Endothelial cell of umbilical vein (primary cell): Measurements from ENCODE around the gene NR2C1. TPM values are rescaled to one million over a fixed set of nuclear protein-coding genes. Genes with fewer than 3 reads are reported as not detected.

Source experiments
- BruUV-seq: library from RNA; stranded (reverse); fragments of 400-500 nt; replicated peaks from 2 replicates; lab custom pipeline; 2021; lab: Mats Ljungman, UMichigan
- CTCF ChIA-PET: fragments of 300-600, 350-600 bp; sonication (Branson Sonifier 250); formaldehyde crosslinking; loops from one replicate; lab custom pipeline; 2021; ENCODE audit warnings: antibody characterized with exemption, inconsistent platforms; lab: Charles Lee
- POLR2A ChIA-PET: fragments of 300-600, 350-600 bp; sonication (Branson Sonifier 250); formaldehyde crosslinking; loops from one replicate; lab custom pipeline; 2021; ENCODE audit warnings: antibody characterized with exemption, inconsistent platforms; lab: Charles Lee
- DNase-seq: peaks from one replicate; pipeline ENCODE4 v3.0.0-alpha.2; 2011; ENCODE audit warnings: low read depth, low spot score
- FAIRE-seq: peaks from 2 replicates; lab custom pipeline; 2011; peaks lifted over from hg19 to GRCh38; lab: Jason Lieb, UNC
- H2AFZ ChIP-seq: 2 replicates; pipeline ENCODE4 v1.6.0; 2012; ENCODE audit warnings: low read depth, low read length, control low read depth, inconsistent platforms
- H3K27ac ChIP-seq: 2 replicates; pipeline ENCODE4 v1.5.1; 2011; ENCODE audit warnings: low read depth, mild to moderate bottlenecking, control low read depth, low read length, moderate library complexity; ENCODE audit not compliant: insufficient read depth
- H3K27me3 ChIP-seq, 2 experiments: 2 replicates each; pipeline versions ENCODE4 v1.6.0 to v1.6.1; 2011; ENCODE audit warnings: low read length in 2 of 2, mixed read lengths in 1 of 2; ENCODE audit not compliant: control insufficient read depth in 2 of 2, insufficient read depth in 2 of 2
- H3K36me3 ChIP-seq, 2 experiments: 2 replicates in 1 of 2; 3 replicates in 1 of 2; pipeline ENCODE4 v1.5.1; 2011; ENCODE audit warnings: low read length in 2 of 2, mild to moderate bottlenecking in 1 of 2, moderate library complexity in 1 of 2; ENCODE audit not compliant: control insufficient read depth in 2 of 2, insufficient read depth in 2 of 2; ENCODE audit errors: extremely low read depth in 1 of 2
- H3K4me1 ChIP-seq: 3 replicates; pipeline ENCODE4 v1.5.1; 2011; ENCODE audit warnings: mild to moderate bottlenecking, low read length; ENCODE audit not compliant: control insufficient read depth, insufficient read depth; ENCODE audit errors: extremely low read depth
- H3K4me2 ChIP-seq: 2 replicates; pipeline ENCODE4 v1.6.1; 2011; ENCODE audit warnings: low read length, control low read depth, mixed read lengths; ENCODE audit not compliant: insufficient read depth
- H3K4me3 ChIP-seq, 3 experiments: fragments of 200-600 bp in 1 of 3; sonication (generic), shearing (Covaris generic) in 1 of 3; replicated peaks in 1 of 3; 2 replicates each; pipeline ENCODE4 v1.5.1; 2011 to 2016; ENCODE audit warnings: control low read depth in 3 of 3, low read length in 3 of 3, mild to moderate bottlenecking in 2 of 3, inconsistent platforms in 1 of 3, low read depth in 1 of 3, moderate library complexity in 1 of 3; ENCODE audit not compliant: insufficient read depth in 1 of 3
- H3K79me2 ChIP-seq: 2 replicates; pipeline ENCODE4 v1.6.0; 2012; ENCODE audit warnings: low read length, inconsistent platforms; ENCODE audit not compliant: control insufficient read depth, insufficient read depth
- H3K9ac ChIP-seq: replicated peaks from 2 replicates; pipeline ENCODE3; 2011; ENCODE audit warnings: low read length, control low read depth; ENCODE audit not compliant: insufficient read depth; ENCODE audit errors: extremely low read depth
- H3K9me1 ChIP-seq: replicated peaks from 3 replicates; pipeline ENCODE4 v1.6.0; 2011; ENCODE audit warnings: mild to moderate bottlenecking, low read length; ENCODE audit not compliant: control insufficient read depth, insufficient read depth; ENCODE audit errors: extremely low read depth
- H3K9me3 ChIP-seq: replicated peaks from 2 replicates; pipeline ENCODE4 v1.5.1; 2012; ENCODE audit warnings: low read length, inconsistent platforms; ENCODE audit not compliant: control insufficient read depth, insufficient read depth
- H4K20me1 ChIP-seq: replicated peaks from 2 replicates; pipeline ENCODE3; 2011; ENCODE audit warnings: mild to moderate bottlenecking, low read length; ENCODE audit not compliant: control insufficient read depth, insufficient read depth; ENCODE audit errors: extremely low read depth
- CTCF ChIP-seq, 2 donors: IDR thresholded peaks; 1 replicate in 1 of 2; 2 replicates in 1 of 2; pipeline ENCODE4 v1.5.1; 2011; ENCODE audit warnings: low read length in 2 of 2, mild to moderate bottlenecking in 2 of 2, moderate library complexity in 2 of 2, control low read depth in 1 of 2, inconsistent platforms in 1 of 2, low read depth in 1 of 2; ENCODE audit not compliant: insufficient read depth in 1 of 2; ENCODE audit errors: extremely low read depth in 1 of 2
- EZH2 ChIP-seq: IDR thresholded peaks from 2 replicates; pipeline ENCODE4 v1.6.1; 2012; ENCODE audit warnings: borderline replicate concordance, low read depth, mild to moderate bottlenecking, moderate library complexity, low read length, inconsistent platforms; ENCODE audit not compliant: severe bottlenecking
- FOS ChIP-seq: IDR thresholded peaks from 2 replicates; pipeline ENCODE4 v1.6.1; 2011; ENCODE audit warnings: mild to moderate bottlenecking, low read length, moderate library complexity, borderline replicate concordance; ENCODE audit not compliant: insufficient read depth
- GATA2 ChIP-seq: IDR thresholded peaks from 2 replicates; pipeline ENCODE4 v1.7.0; 2011; ENCODE audit warnings: low read depth, mild to moderate bottlenecking, moderate library complexity, mixed read lengths, low read length; ENCODE audit not compliant: insufficient read length, insufficient read depth
- JUN ChIP-seq: IDR thresholded peaks from 2 replicates; pipeline ENCODE4 v1.6.1; 2011; ENCODE audit warnings: borderline replicate concordance, low read depth; ENCODE audit not compliant: insufficient read length, insufficient read depth
- MAX ChIP-seq: IDR thresholded peaks from 2 replicates; pipeline ENCODE4 v1.6.1; 2011; ENCODE audit not compliant: insufficient read depth, insufficient read length
- MYC ChIP-seq: IDR thresholded peaks from one replicate; pipeline ENCODE4 v1.6.1; 2011; ENCODE audit warnings: mild to moderate bottlenecking, low read depth, low read length
- POLR2A ChIP-seq: IDR thresholded peaks from 2 replicates; pipeline ENCODE4 v1.6.1; 2012; ENCODE audit warnings: low read depth, mild to moderate bottlenecking, control low read depth, low read length
- POLR2AphosphoS5 ChIP-seq: IDR thresholded peaks from 2 replicates; pipeline ENCODE4 v1.6.1; 2012; ENCODE audit warnings: low read depth, mild to moderate bottlenecking, control low read depth, low read length, moderate library complexity; ENCODE audit not compliant: insufficient read depth
- dilution Hi-C: fragments of 300-500 bp; cut with MboI; formaldehyde crosslinking; loops from one replicate; pipeline ENCODE4 v1.15.0; 2019; ENCODE audit warnings: low sequenced_read_pairs; ENCODE audit not compliant: extremely low pct_ligation_motif_present
- intact Hi-C: fragments of 100-400 bp; cut with micrococcal nuclease; formaldehyde crosslinking; loops from one replicate; pipeline ENCODE4 v1.10.0; 2022
- polyA plus RNA-seq, 4 experiments: library from polyadenylated mRNA; depleted of rRNA in 3 of 4; stranded (reverse) in 3 of 4; unstranded in 1 of 4; fragments of >200 nt; gene quantifications; 2 replicates each; pipeline versions ENCODE4 v1.2.1 to v1.2.3, GENCODE V29; 2011 to 2012; ENCODE audit warnings: missing spikeins in 1 of 4
- total RNA-seq: library from RNA; stranded (reverse); gene quantifications from 2 replicates; pipeline ENCODE4 v1.2.3, GENCODE V29; 2021

NR2C1 gene
- total and polyA plus RNA-seq, 2 donors (not counting 3 experiments of a cell fraction or from before 2014, with no cell fraction given) = 21.0 to 37.7 TPM

GRCh38 chr12:95073698-95074520, 491 bp upstream of the NR2C1 start:
- intact Hi-C loops (loop anchor here (1.0 to 5.0 kb wide), 3 partner anchors 29 to 528 kb away; no protein-coding TSS in a partner anchor), dilution Hi-C loops (no loop called here)
- POLR2A ChIA-PET = interaction anchor here (0.7 to 1.4 kb wide), 3 partner anchors 70 to 400 kb away, joined by 3 to 4 read pairs (median 3); partner anchors contain the start of genes FGD6, METAP2 and VEZT
- H3K4me2 ChIP-seq = peak overlapping the region; percentile 41
- H3K9ac ChIP-seq = no peak overlapping the region
- no peaks in the 10 kb centered on the region for H3K9me3 ChIP-seq
- no peaks in the 10 kb centered on the region for H3K9me1 ChIP-seq
- peaks cover 4% of the 10 kb centered on the region for H3K4me1 ChIP-seq
- H2AFZ ChIP-seq = peak overlapping the region; percentile 41
- no peaks in the 10 kb centered on the region for H4K20me1 ChIP-seq
- H3K79me2 ChIP-seq = peaks cover 25% of the 10 kb centered on the region
- CTCF ChIA-PET = interaction anchor here (0.6 to 3.2 kb wide), 17 partner anchors 8 to 460 kb away, joined by 3 to 27 read pairs (median 4); partner anchors contain the start of genes FGD6 and VEZT
- H3K27ac ChIP-seq = no peak overlapping the region
- H3K27me3 ChIP-seq = no peaks in the 10 kb centered on the region
- TF ChIP-seq POLR2A (no peak), GATA2 (no peak), MAX (peak; percentile 43), POLR2AphosphoS5 (no peak), EZH2 (no peak), MYC (no peak), JUN (no peak), CTCF (IDR thresholded peaks at IDR 0.05; ENCODE audit: extremely low read depth in 1 of 2, insufficient read depth in 1 of 2, low read depth in 1 of 2, low read length in 2 of 2) (peak; percentile 79 to 92), FOS (no peak)
- H3K36me3 ChIP-seq = no peaks in the 10 kb centered on the region
- no peak for DNase-seq
- no peak for FAIRE-seq
- no TSS peak for BruUV-seq
- peak overlapping the region in 2 of 3 experiments; percentile 87 to 88 for H3K4me3 ChIP-seq
